Spleen (tissue), 11 donors: ENCODE results near the gene ARHGEF28. TPM values are rescaled to one million over a fixed set of nuclear protein-coding genes. Genes with fewer than 3 reads are reported as not detected.

ENCODE experiments used
- DNase-seq: peaks from one replicate; pipeline ENCODE4 v3.0.0-alpha.2; 2020
- H3K27ac ChIP-seq, 8 donors: fragments of 200-600 bp; sonication (generic) in 7 of 8; 1 replicate in 4 of 8; 2 replicates in 4 of 8; pipeline versions ENCODE4 v1.5.0 to v1.8.0; 2016 to 2021; ENCODE audit warnings: inconsistent platforms in 4 of 8, mild to moderate bottlenecking in 4 of 8, moderate library complexity in 1 of 8
- H3K27me3 ChIP-seq, 7 donors: fragments of 200-600 bp; sonication (generic) in 6 of 7; replicated peaks in 1 of 7; 1 replicate in 4 of 7; 2 replicates in 3 of 7; pipeline versions ENCODE4 v1.5.0 to v1.8.0; 2016 to 2021; ENCODE audit warnings: inconsistent platforms in 3 of 7, mild to moderate bottlenecking in 1 of 7
- H3K36me3 ChIP-seq, 6 donors: fragments of 200-600 bp; sonication (generic) in 5 of 6; 1 replicate in 4 of 6; 2 replicates in 2 of 6; pipeline versions ENCODE4 v1.5.0 to v1.8.0; 2016 to 2021; ENCODE audit warnings: inconsistent platforms in 2 of 6
- H3K4me1 ChIP-seq, 6 donors: fragments of 200-600 bp; sonication (generic) in 5 of 6; 1 replicate in 3 of 6; 2 replicates in 3 of 6; pipeline versions ENCODE4 v1.5.0 to v1.8.0; 2016 to 2021; ENCODE audit warnings: inconsistent platforms in 3 of 6
- H3K4me3 ChIP-seq, 8 donors: fragments of 200-600 bp; sonication (generic) in 7 of 8; 1 replicate in 4 of 8; 2 replicates in 4 of 8; pipeline versions ENCODE4 v1.5.0 to v1.8.0; 2016 to 2021; ENCODE audit warnings: inconsistent platforms in 4 of 8, mild to moderate bottlenecking in 4 of 8, moderate library complexity in 2 of 8
- H3K9me3 ChIP-seq, 8 donors: fragments of 200-600 bp; sonication (generic) in 7 of 8; 1 replicate in 4 of 8; 2 replicates in 4 of 8; pipeline versions ENCODE4 v1.5.0 to v1.8.0; 2016 to 2021; ENCODE audit warnings: inconsistent platforms in 4 of 8
- POLR2A ChIP-seq, 3 donors: fragments of 450-650 bp; IDR thresholded peaks; one replicate each; pipeline ENCODE4 v1.5.1; 2017; ENCODE audit warnings: antibody characterized with exemption in 3 of 3, mild to moderate bottlenecking in 1 of 3
- POLR2AphosphoS5 ChIP-seq, 3 donors: sonication (generic); formaldehyde crosslinking; IDR thresholded peaks; one replicate each; pipeline ENCODE4 v1.5.1; 2017; ENCODE audit warnings: antibody characterized with exemption in 3 of 3
- WGBS, 5 donors: extraction: QIAGEN DNeasy Blood & Tissue Kit in 3 of 5; methylation state at CpG; one replicate each; pipeline versions ENCODE4 v1.1.5 to v1.1.7; 2013 to 2018; 5-methylcytosine and 5-hydroxymethylcytosine counted together
- intact Hi-C: fragments of 100-400 bp; cut with DNase I; formaldehyde crosslinking; loops from one replicate; pipeline ENCODE4 v1.15.0; 2023; ENCODE audit warnings: low total_unique reads
- polyA plus RNA-seq, 3 donors: library from polyadenylated mRNA; stranded (reverse); fragments of 200-250 nt; gene quantifications; one replicate each; pipeline ENCODE4 v1.2.1, GENCODE V29; 2013
- total RNA-seq, 7 donors: library from RNA; depleted of rRNA in 3 of 7; stranded (reverse); fragments of >200 nt in 3 of 7; fragmentation: NEBNext Ultra II Directional in 4 of 7; extraction: Animal tissue kit (Norgen Biotek cat#: 25700) in 4 of 7; gene quantifications; one replicate each; pipeline versions ENCODE4 v1.1.0 to v1.2.1, GENCODE V29; 2016 to 2021
- TF ChIP-seq, protein P1 (sequence below), 11 experiments: fragments of 200-600 bp in 7 of 11; fragments of 450-650 bp in 4 of 11; sonication (generic) in 4 of 11; IDR thresholded peaks in 8 of 11; conservative IDR thresholded peaks in 3 of 11; 1 replicate in 7 of 11; 2 replicates in 4 of 11; pipeline versions ENCODE4 v1.4.0 to v1.8.0; 2016 to 2021; ENCODE audit warnings: antibody characterized with exemption in 11 of 11, inconsistent platforms in 4 of 11, mild to moderate bottlenecking in 1 of 11
- donor health status: healthy with polysubstance abuse.
- donor health status: DM: no; HTN: no; CAD: no; lungs with moderate emphysema.
- donor health status: DM: no; HTN: no; CAD: no.
- donor health status: Bipolar disorder and iron deficiency.
- donor health status: healthy.
- donor health status: DM: no; HTN: no; CAD: no.
- donor health status: DM: yes; HTN: yes; CAD: no.

ARHGEF28 gene
- total and polyA plus RNA-seq, 10 donors: 0.53 to 17.5 (median 8.8) TPM

DNA sequence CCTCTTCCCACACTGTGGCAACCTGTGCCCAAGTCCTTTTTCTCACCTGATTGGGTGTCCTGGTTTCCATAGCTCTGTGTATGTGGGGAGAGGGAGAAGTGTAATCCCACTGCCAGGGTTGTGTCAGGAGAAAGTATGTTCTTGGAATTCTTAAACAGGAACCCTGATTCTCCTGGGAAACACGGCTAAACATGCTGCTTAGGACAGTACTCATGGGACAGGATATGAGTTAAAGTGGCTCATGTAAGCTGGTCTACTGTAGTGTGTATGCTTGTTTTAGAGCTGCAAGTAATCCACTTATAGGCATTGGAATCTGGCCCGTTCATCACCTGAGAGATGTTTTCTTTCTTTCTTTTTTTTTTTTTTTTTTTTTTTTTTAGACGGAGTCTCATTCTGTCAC is 23.9 kb downstream of the ARHGEF28 start:
- intact Hi-C loops: no loop called here
- TF ChIP-seq, protein P1, sequence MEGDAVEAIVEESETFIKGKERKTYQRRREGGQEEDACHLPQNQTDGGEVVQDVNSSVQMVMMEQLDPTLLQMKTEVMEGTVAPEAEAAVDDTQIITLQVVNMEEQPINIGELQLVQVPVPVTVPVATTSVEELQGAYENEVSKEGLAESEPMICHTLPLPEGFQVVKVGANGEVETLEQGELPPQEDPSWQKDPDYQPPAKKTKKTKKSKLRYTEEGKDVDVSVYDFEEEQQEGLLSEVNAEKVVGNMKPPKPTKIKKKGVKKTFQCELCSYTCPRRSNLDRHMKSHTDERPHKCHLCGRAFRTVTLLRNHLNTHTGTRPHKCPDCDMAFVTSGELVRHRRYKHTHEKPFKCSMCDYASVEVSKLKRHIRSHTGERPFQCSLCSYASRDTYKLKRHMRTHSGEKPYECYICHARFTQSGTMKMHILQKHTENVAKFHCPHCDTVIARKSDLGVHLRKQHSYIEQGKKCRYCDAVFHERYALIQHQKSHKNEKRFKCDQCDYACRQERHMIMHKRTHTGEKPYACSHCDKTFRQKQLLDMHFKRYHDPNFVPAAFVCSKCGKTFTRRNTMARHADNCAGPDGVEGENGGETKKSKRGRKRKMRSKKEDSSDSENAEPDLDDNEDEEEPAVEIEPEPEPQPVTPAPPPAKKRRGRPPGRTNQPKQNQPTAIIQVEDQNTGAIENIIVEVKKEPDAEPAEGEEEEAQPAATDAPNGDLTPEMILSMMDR (IDR thresholded peaks at IDR 0.05 in 8 of 11, conservative IDR thresholded peaks at IDR 0.05 in 3 of 11): no peak
- TF ChIP-seq POLR2A (IDR thresholded peaks at IDR 0.05) (no peak), POLR2AphosphoS5 (IDR thresholded peaks at IDR 0.05) (no peak)

DNA sequence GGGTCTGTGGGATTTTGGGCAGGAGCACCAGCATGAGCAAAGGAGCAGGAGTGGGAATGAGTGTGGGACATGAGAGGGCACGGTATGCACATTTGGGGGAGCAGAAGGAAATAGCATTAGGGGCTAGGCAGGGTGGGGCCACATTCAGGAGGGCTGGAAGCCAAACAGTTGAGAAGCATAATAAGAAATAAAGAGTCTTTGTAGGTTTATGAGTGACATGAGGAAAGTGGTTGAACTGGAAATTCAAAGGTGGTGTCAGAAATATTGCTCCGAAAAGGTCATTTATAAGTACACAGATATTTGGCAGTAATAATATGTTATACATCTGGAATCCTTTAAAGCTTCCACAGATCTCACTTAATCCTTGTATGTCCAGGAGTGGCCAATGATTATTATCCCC is 26.4 kb downstream of the ARHGEF28 start:
- no peak for DNase-seq
- 78 to 90% (median 88%) methylated on average over 2 of the region's 2 CpGs for WGBS, 5 donors
- Histone ChIP-seq H3K27ac (no peak overlapping the region), H3K4me1 (peaks cover 0 to 8% (median 0%) of the 10 kb centered on the region in 6 donors), H3K36me3 (no peaks in the 10 kb centered on the region), H3K27me3 (no peaks in the 10 kb centered on the region), H3K4me3 (no peak overlapping the region), H3K9me3 (no peaks in the 10 kb centered on the region)
- TF ChIP-seq, protein P1 (IDR thresholded peaks at IDR 0.05 in 8 of 11, conservative IDR thresholded peaks at IDR 0.05 in 3 of 11): no peak
- TF ChIP-seq POLR2AphosphoS5 (IDR thresholded peaks at IDR 0.05) (no peak), POLR2A (IDR thresholded peaks at IDR 0.05) (no peak)
- intact Hi-C loops: no loop called here

More for the DNA sequence above, 23.9 kb downstream of the ARHGEF28 start:
- Histone ChIP-seq H3K9me3 (no peaks in the 10 kb centered on the region), H3K27me3 (no peaks in the 10 kb centered on the region), H3K36me3 (no peaks in the 10 kb centered on the region), H3K4me3 (no peak overlapping the region), H3K27ac (no peak overlapping the region), H3K4me1 (peaks cover 0 to 8% (median 0%) of the 10 kb centered on the region in 6 donors)
- WGBS, 5 donors: 83 to 95% (median 93%) methylated on average over 3 of the region's 3 CpGs
- no peak for DNase-seq

DNA sequence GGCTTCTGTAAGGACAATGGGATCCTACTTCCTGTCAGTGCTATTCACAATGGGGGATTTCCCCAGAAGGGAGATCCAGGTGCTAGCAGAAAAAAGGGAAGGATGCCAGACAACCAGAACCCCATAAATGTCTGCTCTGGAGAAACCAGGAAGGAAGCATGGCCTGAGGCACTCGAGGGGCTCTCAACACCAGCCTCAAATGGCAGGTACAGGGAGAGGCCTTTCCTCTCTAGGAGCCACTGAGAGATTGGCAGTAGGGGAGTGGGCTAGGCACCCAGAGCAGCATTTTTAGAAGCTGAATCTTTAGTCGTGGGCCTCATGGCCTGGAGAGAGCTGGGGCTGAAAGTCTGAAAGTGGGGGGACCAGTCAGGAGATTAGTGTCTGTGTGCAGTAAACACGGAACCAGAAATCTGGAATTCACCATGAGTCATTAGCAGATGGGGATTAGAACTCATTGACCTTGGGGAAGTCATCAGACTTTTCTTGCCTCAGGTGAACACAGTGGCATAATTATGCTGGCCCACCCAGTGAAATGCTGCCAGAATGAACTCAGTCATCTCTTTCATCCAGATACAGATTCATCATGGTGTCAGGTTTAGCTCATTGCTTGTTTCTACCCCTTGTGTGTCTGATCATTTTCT is 28.3 kb downstream of the ARHGEF28 start:
- peaks cover 0 to 8% (median 0%) of the 10 kb centered on the region in 6 donors for H3K4me1 ChIP-seq
- no peak overlapping the region for H3K27ac ChIP-seq
- H3K9me3 ChIP-seq: no peaks in the 10 kb centered on the region
- no peak for DNase-seq
- TF ChIP-seq, protein P1 (IDR thresholded peaks at IDR 0.05 in 8 of 11, conservative IDR thresholded peaks at IDR 0.05 in 3 of 11): no peak
- TF ChIP-seq POLR2A (IDR thresholded peaks at IDR 0.05): no peak
- TF ChIP-seq POLR2AphosphoS5 (IDR thresholded peaks at IDR 0.05): no peak
- 44 to 58% (median 49%) methylated on average over 3 of the region's 3 CpGs for whole genome bisulfite sequencing, 5 donors
- no peaks in the 10 kb centered on the region for H3K27me3 ChIP-seq
- no peaks in the 10 kb centered on the region for H3K36me3 ChIP-seq
- H3K4me3 ChIP-seq: no peak overlapping the region
- intact Hi-C loops: no loop called here

DNA sequence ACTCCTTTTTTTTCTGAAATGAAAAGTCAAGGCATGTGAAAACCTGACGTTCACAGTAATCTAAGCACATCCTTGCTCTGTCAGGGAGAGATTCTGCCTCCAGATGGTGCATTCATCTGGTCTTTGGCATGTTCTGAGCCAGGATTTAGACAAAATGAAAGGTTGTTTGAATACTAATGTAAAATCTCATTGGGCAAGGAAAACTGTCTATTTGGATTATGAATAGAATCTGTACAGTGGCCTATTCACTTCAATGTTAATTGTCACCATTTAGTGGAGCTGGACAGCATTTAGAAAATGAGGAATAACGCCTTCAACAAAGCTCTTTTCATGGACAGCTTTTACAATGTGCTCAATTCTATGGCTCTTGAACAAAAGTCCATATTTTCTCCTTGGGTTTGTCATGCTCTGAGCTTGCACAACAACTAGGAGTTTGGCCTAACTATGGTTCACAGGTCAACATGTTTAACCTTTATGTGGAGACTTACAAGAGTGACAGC is 28.9 kb downstream of the ARHGEF28 start:
- 81 to 92% (median 83%) methylated on average over 2 of the region's 2 CpGs for WGBS, 5 donors
- DNase-seq: no peak
- TF ChIP-seq POLR2A (IDR thresholded peaks at IDR 0.05): no peak
- TF ChIP-seq POLR2AphosphoS5 (IDR thresholded peaks at IDR 0.05): no peak
- TF ChIP-seq, protein P1 (IDR thresholded peaks at IDR 0.05 in 8 of 11, conservative IDR thresholded peaks at IDR 0.05 in 3 of 11): no peak
- Histone ChIP-seq H3K27me3 (no peaks in the 10 kb centered on the region), H3K4me1 (peaks cover 0 to 8% (median 0%) of the 10 kb centered on the region in 6 donors), H3K9me3 (no peaks in the 10 kb centered on the region), H3K36me3 (no peaks in the 10 kb centered on the region), H3K4me3 (no peak overlapping the region), H3K27ac (no peak overlapping the region)
- intact Hi-C loops: no loop called here
